ENCODE measurements around the gene CNTNAP1.

DNA sequence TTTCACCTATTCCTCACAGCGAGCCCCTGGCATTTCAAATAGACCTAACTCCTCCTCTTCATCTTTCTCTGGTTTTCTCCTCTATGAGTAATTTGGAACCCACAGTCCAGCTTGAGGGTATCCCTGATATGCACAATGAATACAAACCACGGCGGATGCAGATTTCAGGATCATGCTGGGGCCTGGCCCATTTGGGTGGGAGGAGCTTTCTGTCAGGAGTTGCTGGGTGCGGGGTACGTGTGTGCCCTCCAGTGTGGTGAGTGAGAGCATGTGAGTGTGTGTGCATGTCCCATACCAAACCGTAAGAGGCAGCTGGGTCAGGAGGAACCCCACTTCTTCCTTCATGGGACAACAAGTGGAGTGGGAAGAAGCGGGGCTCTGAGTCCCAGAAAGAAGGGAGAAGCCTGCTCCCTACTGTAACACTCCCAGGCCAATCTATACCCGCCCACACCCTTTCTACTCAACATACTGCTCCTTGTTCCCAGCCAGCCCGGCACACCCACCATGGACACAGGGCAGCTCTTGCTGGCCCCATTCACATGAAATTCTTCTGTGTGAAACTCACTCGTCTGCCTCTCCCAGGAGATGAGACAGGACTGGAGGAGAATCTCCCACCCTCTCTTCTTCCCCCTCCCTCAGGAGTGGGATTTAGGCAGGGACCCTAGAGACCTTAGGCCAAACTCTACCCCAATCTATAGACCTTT lies 18.4 kb downstream of the CNTNAP1 start:
- no peak for TF ChIP-seq EZH2 (IDR thresholded peaks at IDR 0.05)
- TF ChIP-seq POLR2AphosphoS5 (IDR thresholded peaks at IDR 0.05; ENCODE audit: borderline replicate concordance, low read depth, low read length) = no peak
